Stomach (tissue), 4 donors: ENCODE data around the gene SLC16A14.

Source experiments
- CTCF ChIP-seq, 7 experiments: fragments of 450-650 bp in 4 of 7; fragments of 200-600 bp in 3 of 7; sonication (generic) in 3 of 7; IDR thresholded peaks; one replicate each; pipeline ENCODE4 v1.5.1; 2016 to 2019; ENCODE audit warnings: antibody characterized with exemption in 7 of 7, control low read depth in 2 of 7, mild to moderate bottlenecking in 1 of 7
- EP300 ChIP-seq: sonication (generic); formaldehyde crosslinking; IDR thresholded peaks from one replicate; pipeline ENCODE4 v1.6.1; 2017; ENCODE audit warnings: antibody characterized with exemption
- POLR2A ChIP-seq, 4 donors: fragments of 450-650 bp; IDR thresholded peaks; one replicate each; pipeline ENCODE4 v1.6.1; 2016; ENCODE audit warnings: antibody characterized with exemption in 4 of 4, control low read depth in 2 of 4, mild to moderate bottlenecking in 1 of 4, moderate library complexity in 1 of 4
- POLR2AphosphoS5 ChIP-seq, 3 donors: sonication (generic); formaldehyde crosslinking; IDR thresholded peaks; one replicate each; pipeline ENCODE4 v1.6.1; 2016; ENCODE audit warnings: antibody characterized with exemption in 3 of 3

- TF ChIP-seq CTCF (IDR thresholded peaks at IDR 0.05) (no peak), POLR2AphosphoS5 (IDR thresholded peaks at IDR 0.05) (no peak), EP300 (no peak), POLR2A (IDR thresholded peaks at IDR 0.05) (no peak)
Measured at GRCh38 chr2:230069402-230069801, 678 bp upstream of the SLC16A14 start.
